ENCODE results near the gene UROS.

GRCh38 chr10:125799451-125800182 lies 23.4 kb downstream of the UROS start:
- TF ChIP-seq POLR2A (IDR thresholded peaks at IDR 0.05; ENCODE audit: low read length) = peak; percentile 23
- TF ChIP-seq GATA1 (IDR thresholded peaks at IDR 0.05; ENCODE audit: low read depth, low read length) = no peak

Measured in erythroblast (primary cell).